ENCODE data around the gene THSD4.

THSD4 gene

GRCh38 chr15:71440489-71441110, 325.3 kb downstream of the THSD4 start:
- DNase-seq, result peak; percentile 40

- DNase-seq, result peak; percentile 21
Observed at GRCh38 chr15:71443538-71443937, 328.3 kb downstream of the THSD4 start.

- DNase-seq, result no peak
Observed at GRCh38 chr15:71444032-71444810, 328.9 kb downstream of the THSD4 start.

- DNase-seq, result no peak
Observed at GRCh38 chr15:71444866-71445590, 329.8 kb downstream of the THSD4 start.

- DNase-seq, result no peak
Observed at GRCh38 chr15:71447328-71448250, 332.3 kb downstream of the THSD4 start.

GRCh38 chr15:71448688-71449114, 333.4 kb downstream of the THSD4 start:
- DNase-seq, result peak; percentile 11

GRCh38 chr15:71449363-71449762, 334.1 kb downstream of the THSD4 start:
- no peak for DNase-seq

- DNase-seq, result no peak
Observed at GRCh38 chr15:71449956-71450355, 334.7 kb downstream of the THSD4 start.

- DNase-seq, result no peak
Observed at GRCh38 chr15:71451130-71451529, 335.9 kb downstream of the THSD4 start.

- DNase-seq, result no peak
Observed at GRCh38 chr15:71452893-71453292, 337.6 kb downstream of the THSD4 start.

- no peak for DNase-seq
Observed at GRCh38 chr15:71454462-71454996, 339.3 kb downstream of the THSD4 start.

- DNase-seq, result no peak
Observed at GRCh38 chr15:71455107-71455506, 339.8 kb downstream of the THSD4 start.

GRCh38 chr15:71455878-71456277, 340.6 kb downstream of the THSD4 start:
- DNase-seq, result no peak

- DNase-seq, result no peak
Observed at GRCh38 chr15:71456362-71456761, 341.1 kb downstream of the THSD4 start.

- DNase-seq, result no peak
Observed at GRCh38 chr15:71456811-71457210, 341.5 kb downstream of the THSD4 start.

GRCh38 chr15:71458089-71458660, 342.9 kb downstream of the THSD4 start:
- DNase-seq, result no peak

- no peak for DNase-seq
Observed at GRCh38 chr15:71461748-71462147, 346.5 kb downstream of the THSD4 start.

- DNase-seq, result no peak
Observed at GRCh38 chr15:71462638-71463037, 347.4 kb downstream of the THSD4 start.

- no peak for DNase-seq
Observed at GRCh38 chr15:71463156-71463665, 347.9 kb downstream of the THSD4 start.

- no peak for DNase-seq
Observed at GRCh38 chr15:71465131-71465955, 350.1 kb downstream of the THSD4 start.

GRCh38 chr15:71468715-71469114, 353.4 kb downstream of the THSD4 start:
- no peak for DNase-seq
